H1 (cell line): ENCODE results near the gene ASXL1.

Source experiments
- FOSL1 ChIP-seq: IDR thresholded peaks from 2 replicates; pipeline ENCODE4 v1.6.1; 2011; ENCODE audit warnings: mild to moderate bottlenecking, low read depth, low read length, moderate library complexity; ENCODE audit not compliant: insufficient read depth
- RXRA ChIP-seq: IDR thresholded peaks from 2 replicates; pipeline ENCODE4 v1.6.1; 2011; ENCODE audit warnings: low read depth, mild to moderate bottlenecking, low read length, moderate library complexity; ENCODE audit not compliant: insufficient read depth
- TCF12 ChIP-seq: IDR thresholded peaks from 2 replicates; pipeline ENCODE4 v1.6.1; 2011; ENCODE audit warnings: low read depth, mild to moderate bottlenecking, low read length
- TF ChIP-seq, protein P1 (sequence below), 3 experiments: IDR thresholded peaks; 1 replicate in 2 of 3; 2 replicates in 1 of 3; pipeline versions ENCODE4 v1.5.1 to v1.6.1; 2011; ENCODE audit warnings: low read length in 3 of 3, mild to moderate bottlenecking in 3 of 3, inconsistent platforms in 2 of 3, low read depth in 1 of 3, moderate library complexity in 1 of 3; ENCODE audit not compliant: insufficient read depth in 1 of 3; ENCODE audit errors: control extremely low read depth in 1 of 3

DNA sequence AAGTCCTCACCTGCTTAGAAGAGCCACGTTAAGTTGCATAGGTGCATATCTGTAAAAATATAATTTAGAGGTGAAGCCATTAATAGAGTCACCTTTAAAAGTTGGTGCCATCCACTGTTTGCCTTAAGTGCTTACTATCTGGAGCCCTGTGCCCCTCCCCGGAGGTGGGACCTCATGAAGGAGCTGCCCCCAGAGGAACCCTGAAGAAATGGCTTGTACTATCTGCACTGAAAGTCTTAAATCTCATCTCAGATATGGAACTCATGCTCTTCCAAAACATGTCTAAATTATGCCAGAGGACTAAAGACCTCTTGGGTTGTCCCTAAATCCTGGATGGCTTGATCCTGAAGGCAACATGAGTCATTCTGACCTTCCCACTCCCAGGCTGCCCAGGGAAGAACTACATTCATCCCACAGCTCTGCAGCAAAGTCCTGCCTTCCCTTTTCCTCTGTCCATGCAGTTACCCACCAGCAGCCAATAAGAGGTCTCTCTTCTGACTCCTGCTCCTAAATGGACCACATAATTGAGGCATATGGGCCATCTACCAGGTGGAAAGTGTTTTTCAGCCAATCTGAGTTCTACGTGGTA is 85.3 kb downstream of the ASXL1 start:
- TF ChIP-seq, protein P1, sequence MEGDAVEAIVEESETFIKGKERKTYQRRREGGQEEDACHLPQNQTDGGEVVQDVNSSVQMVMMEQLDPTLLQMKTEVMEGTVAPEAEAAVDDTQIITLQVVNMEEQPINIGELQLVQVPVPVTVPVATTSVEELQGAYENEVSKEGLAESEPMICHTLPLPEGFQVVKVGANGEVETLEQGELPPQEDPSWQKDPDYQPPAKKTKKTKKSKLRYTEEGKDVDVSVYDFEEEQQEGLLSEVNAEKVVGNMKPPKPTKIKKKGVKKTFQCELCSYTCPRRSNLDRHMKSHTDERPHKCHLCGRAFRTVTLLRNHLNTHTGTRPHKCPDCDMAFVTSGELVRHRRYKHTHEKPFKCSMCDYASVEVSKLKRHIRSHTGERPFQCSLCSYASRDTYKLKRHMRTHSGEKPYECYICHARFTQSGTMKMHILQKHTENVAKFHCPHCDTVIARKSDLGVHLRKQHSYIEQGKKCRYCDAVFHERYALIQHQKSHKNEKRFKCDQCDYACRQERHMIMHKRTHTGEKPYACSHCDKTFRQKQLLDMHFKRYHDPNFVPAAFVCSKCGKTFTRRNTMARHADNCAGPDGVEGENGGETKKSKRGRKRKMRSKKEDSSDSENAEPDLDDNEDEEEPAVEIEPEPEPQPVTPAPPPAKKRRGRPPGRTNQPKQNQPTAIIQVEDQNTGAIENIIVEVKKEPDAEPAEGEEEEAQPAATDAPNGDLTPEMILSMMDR (IDR thresholded peaks at IDR 0.05; ENCODE audit: control extremely low read depth in 1 of 3, insufficient read depth in 1 of 3, low read depth in 1 of 3, low read length in 3 of 3), result no peak
- no peak for TF ChIP-seq TCF12
- TF ChIP-seq FOSL1, result no peak
- TF ChIP-seq RXRA, result no peak
